ENCODE measurements around the gene FOXM1.
A peak's percentile ranks its signal among the peaks of the same experiment; 100 is the strongest.

Gene FOXM1

GRCh38 chr12:2877047-2877952, at the start of gene FOXM1, which contains the start of gene RHNO1:
TSS of gene FOXM1 (minus strand) at chr12:2877174. CDS start at chr12:2874478, 2,696 bp downstream.
TSS of gene RHNO1 (plus strand) at chr12:2877223. CDS start at chr12:2885367, 8,144 bp downstream.
- peak; percentile 90 to 96 (median 94) for DNase-seq

GRCh38 chr12:2925322-2925995, 48.5 kb upstream of the FOXM1 start:
- DNase-seq = peak in 2 of 3 donors; percentile 1 to 18

DNA sequence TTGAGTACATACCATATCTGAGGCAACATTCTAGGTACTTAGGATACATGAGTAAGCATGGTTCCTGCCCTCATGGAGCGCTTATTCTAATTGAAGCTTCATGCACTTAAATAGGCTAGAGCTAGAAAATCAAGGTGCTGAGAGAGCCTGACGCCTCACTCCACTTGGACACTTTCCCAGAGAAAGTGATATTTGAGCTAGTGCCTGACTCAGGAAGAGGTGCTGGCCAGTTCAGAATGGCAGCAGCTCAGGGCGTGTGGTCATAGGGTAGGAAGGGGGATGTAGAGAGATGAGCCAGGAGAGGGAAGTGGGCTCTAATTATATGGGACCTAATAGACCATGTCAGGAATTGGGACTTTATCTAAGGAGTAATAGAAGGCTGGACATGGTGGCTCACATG, 47.0 kb upstream of the FOXM1 start:
- DNase-seq = no peak

DNA sequence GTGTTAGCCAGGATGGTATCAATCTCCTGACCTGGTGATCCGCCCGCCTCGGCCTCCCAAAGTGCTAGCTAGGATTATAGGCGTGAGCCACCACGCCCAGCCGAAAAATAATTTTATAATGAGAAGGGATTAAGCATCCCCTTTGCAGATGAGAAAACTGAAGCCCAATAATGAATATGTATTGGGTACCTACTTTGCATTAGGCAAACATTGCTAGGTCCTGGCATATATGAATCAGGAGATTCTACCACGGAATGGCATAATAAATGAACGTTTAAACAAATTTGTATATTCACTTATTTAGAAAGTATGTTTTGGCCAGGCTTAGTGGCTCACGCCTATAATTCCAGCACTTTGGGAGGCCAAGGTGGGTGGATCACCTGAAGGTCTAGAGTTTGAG, 46.1 kb upstream of the FOXM1 start:
- no peak for DNase-seq

DNA sequence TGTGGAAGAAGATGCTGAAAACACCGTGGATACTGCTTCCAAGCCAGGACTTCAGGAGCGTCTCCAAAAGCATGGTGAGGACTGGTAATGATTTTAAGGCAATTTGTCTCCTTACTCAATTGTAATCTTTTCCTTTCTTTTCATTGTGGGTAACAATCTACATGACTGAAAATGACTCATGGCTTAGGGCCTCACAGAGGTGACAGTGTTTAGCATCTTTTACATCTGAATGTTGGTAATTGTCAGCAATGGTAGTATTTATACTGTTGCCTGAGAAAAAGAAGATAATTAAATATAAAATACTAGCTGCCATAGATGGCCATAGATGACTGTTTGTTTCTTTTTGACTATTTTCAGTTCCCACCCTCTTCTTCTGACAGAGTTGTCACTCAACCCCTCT, 45.4 kb upstream of the FOXM1 start:
- no peak for DNase-seq

DNA sequence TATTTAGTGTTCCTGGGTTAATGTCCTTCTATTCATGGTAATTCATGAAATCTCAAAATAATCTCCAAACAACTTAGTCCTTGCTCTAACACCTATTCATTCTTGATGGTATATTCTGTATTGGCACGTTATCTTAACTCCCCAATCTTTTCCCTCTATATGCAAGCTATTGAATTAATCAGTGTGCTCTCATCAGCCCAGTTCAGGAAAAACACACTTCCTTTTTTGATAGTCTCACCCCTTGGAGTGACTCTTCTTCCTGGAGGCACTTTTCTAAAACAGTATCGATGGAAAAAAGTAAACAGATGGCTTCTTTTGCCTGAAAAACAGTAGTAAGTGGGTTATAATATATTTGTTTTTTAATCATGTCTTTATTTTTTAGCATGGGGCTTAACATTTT, 42.3 kb upstream of the FOXM1 start:
- peak in 1 of 3 donors; percentile 4 for DNase-seq

- no peak for DNase-seq
These were observed 35.2 kb upstream of the FOXM1 start for GRCh38 chr12:2912216-2912575.

DNA sequence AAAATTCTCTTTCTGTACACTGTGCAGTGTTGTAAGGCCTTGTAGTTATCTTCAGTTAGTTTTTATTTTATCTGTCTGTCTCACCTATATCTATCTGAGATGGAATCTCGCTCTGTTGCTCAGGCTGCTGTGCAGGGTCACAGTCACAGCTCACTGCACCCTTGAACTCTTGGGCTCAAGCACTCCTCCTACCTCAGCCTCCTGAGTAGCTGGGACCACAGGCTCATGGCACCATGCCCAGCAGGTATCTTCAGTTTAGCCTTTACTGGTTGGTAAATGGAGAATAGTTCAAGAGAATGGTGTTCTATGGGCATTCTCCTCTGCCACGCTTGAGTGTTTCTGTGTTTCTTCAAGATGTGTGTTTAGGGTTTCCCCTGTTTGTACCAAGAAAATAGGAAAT, 27.3 kb upstream of the FOXM1 start:
- no peak for DNase-seq

DNA sequence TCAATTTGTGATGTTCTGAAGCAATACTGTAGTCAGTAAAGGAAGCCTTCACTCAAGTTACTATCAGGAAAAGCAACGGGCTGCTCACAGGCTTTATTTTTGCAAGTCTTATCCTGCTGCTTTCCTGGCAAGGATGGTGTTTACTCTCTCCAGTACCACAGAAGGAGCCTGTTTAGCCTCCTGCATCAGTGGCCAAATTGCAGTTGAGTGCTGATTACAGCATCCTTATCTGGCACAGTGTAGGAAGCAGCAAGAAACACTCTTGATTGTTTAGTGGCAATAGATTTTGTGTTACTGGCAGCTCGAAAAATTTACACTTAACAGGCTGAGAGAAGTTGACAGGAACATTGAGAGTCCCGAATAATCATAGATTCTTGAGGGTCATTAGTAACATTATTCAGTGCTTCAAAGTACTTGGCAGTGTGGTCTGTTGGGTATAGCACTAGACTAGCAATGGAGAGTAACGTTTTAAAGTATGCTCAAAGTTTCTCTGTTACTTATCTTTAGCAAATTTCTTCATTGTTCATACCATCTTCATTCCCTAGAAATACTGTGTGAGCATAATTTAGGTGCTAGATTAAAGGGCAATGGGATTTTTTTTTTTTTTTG, 25.4 kb upstream of the FOXM1 start:
- DNase-seq = no peak

DNA sequence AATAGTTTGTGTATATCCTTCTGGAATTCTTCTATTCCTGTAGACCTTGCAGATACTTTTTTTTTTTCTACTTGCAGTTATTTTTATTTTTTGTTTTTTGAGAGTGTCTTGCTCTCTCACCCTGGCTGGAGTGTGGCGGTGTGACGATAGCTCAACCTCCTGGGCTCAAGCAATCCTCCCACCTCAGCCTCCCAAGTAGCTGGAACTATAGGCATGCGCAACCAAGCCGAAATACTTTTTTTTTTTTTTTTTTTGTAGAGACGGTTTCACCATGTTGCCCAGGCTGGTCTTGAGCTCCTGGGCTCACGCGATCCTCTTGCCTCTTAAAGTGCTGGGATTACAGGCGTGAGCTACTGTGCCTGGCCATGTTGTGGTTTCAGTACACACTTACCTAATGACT, 23.7 kb upstream of the FOXM1 start:
- DNase-seq = no peak

- no peak for DNase-seq
These were observed 20.4 kb upstream of the FOXM1 start for GRCh38 chr12:2897418-2897817.

- no peak for DNase-seq
These were observed 18.5 kb upstream of the FOXM1 start for GRCh38 chr12:2895511-2895910.

- no peak for DNase-seq
These were observed 18.1 kb upstream of the FOXM1 start for GRCh38 chr12:2895051-2895451.

- DNase-seq = peak in 1 of 3 donors; percentile 22
These were observed 16.0 kb upstream of the FOXM1 start for GRCh38 chr12:2893007-2893406.

DNA sequence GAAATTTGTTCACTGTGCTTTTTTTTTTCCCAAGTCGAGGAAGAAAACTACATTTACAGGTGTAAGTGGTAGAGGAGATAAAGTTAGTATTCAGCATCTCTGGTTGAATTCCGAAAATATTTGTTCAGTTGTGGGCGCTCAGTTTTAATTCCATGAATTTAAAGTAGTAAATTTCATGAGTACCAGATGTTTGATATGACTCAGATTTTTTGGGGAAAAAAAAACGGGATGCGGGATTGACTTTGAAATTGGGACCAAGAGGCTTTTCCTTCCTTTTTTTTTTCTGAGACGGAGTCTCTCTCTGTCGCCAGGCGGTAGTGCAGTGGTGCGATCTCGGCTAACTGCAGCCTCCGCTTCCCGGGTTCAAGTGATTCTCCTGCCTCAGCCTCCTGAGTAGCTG, 15.3 kb upstream of the FOXM1 start:
- DNase-seq = no peak

- peak; percentile 36 to 67 (median 40) for DNase-seq
These were observed 14.5 kb upstream of the FOXM1 start for GRCh38 chr12:2891240-2892053.

GRCh38 chr12:2890388-2891239, 13.6 kb upstream of the FOXM1 start, which contains the start of gene TULP3:
TSS of gene TULP3 (plus strand) at chr12:2890891. CDS start at chr12:2890948, 57 bp downstream.
- peak; percentile 98 to 99 (median 99) for DNase-seq

DNA sequence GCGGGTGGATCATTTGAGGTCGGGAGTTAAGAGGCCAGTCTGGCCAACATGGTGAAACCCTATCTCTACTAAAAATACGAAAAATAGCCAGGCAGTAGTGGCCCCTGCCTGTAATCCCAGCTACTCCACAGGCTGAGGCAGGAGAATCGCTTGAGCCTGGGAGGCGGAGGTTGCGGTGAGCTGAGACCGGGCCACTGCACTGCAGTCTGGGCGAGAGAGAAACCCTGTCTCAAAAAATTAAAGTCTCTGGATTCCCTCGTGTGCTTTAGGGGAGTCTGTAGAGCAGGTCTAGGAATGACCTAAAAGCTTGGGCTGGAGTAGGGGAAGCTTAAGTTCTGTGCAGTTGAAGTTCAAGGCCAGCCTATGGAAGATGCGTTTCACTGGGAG, 13.0 kb upstream of the FOXM1 start:
- no peak for DNase-seq

DNA sequence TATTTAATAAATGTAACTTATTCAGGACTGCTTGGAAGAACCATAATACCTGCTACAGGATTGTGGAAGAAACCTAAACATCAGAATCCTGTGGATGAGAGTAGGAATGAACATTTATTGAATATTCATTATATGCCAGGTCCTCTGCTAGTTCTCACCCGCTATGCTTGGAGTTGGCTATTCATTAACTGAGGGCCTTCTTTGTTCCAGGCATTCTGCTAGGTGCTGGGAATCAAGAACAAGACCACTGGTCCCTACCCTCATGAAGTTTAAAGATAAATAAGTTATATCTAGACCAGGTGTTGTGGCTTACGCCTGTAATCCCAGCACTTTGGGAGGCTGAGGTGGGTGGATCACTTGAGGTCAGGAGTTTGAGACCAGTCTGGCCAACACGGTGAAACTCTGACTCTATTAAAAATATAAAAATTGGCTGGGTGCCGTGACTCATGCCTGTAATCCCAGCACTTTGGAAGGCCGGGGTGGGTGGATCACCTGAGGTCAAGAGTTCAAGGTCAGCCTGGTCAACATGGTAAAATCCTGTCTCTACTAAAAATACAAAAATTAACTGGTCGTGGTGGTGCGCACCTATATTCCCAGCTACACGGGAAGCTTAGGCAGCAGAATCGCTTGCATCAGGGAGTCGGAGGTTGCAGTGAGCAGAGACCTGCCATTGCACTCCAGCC, 9.9 kb upstream of the FOXM1 start:
- no peak for DNase-seq

GRCh38 chr12:2884810-2885209, 7.8 kb upstream of the FOXM1 start:
- no peak for DNase-seq

DNA sequence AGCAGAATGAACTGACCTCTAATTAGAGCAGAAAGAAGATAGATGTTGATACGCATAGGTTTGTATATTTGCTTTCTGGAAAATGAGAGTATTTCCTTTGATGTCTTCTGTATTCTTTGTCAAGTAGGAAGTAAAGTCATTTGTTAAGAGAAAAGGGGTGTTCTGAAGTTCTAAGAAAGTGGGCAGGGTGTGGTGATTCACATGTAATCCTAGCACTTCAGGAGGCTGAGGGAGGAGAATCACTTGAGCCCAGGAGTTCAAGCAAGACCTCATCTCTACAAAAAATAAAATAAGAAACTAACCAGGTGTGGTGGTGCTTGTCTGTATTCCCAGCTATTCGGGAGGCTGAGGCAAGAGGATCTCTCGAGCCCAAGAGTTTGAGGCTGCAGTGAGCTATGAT, 2.9 kb upstream of the FOXM1 start:
- peak in 2 of 3 donors; percentile 11 to 20 for DNase-seq

Data from suppressor macrophage treated with lipopolysaccharide for 1 hour (primary cell).